GM12878 (cell line): ENCODE data around the gene CPNE5. TPM values are rescaled to one million over a fixed set of nuclear protein-coding genes. Genes with fewer than 3 reads are reported as not detected.

Experiments
- ATAC-seq: fragments of 200-7000 bp; cut with Tn5 transposase; 3 replicates; pipeline ENCODE4 v1.9.1; 2020; ENCODE audit warnings: mild to moderate bottlenecking, moderate library complexity
- BruUV-seq: library from RNA; stranded (reverse); fragments of 400-500 nt; replicated peaks from 2 replicates; lab custom pipeline; 2021; lab: Mats Ljungman, UMichigan
- CTCF ChIA-PET: fragments of 300-600 bp; sonication (Branson Sonifier 250); formaldehyde crosslinking; extraction: SDS; loops from one replicate; lab custom pipeline; 2021; ENCODE audit warnings: inconsistent platforms; lab: Yijun Ruan, JAX
- POLR2A ChIA-PET: fragments of 350-600 bp; formaldehyde crosslinking; extraction: SDS; loops from one replicate; lab custom pipeline; 2021; ENCODE audit warnings: inconsistent platforms; lab: Charles Lee
- RAD21 ChIA-PET: fragments of 300-600 bp; sonication (Branson Sonifier 250); formaldehyde crosslinking; loops from one replicate; lab custom pipeline; 2023; ENCODE audit warnings: antibody characterized with exemption; ENCODE audit not compliant: unreplicated experiment; lab: Charles Lee
- SMC1A ChIA-PET: fragments of 300-600 bp; sonication (Branson Sonifier 250); formaldehyde crosslinking; loops from one replicate; lab custom pipeline; 2023; ENCODE audit not compliant: unreplicated experiment, uncharacterized antibody; lab: Charles Lee
- DNase-seq: peaks from one replicate; pipeline ENCODE4 v3.0.0-alpha.2; 2011; ENCODE audit warnings: low read depth, low spot score
- FAIRE-seq: peaks from 3 replicates; lab custom pipeline; 2011; peaks lifted over from hg19 to GRCh38; lab: Jason Lieb, UNC
- H2AFZ ChIP-seq: 2 replicates; pipeline ENCODE4 v1.6.0; 2011; ENCODE audit warnings: low read depth, low read length, control low read depth; ENCODE audit not compliant: control insufficient read depth
- H3K27ac ChIP-seq: 2 replicates; pipeline ENCODE4 v1.5.1; 2011; ENCODE audit warnings: control low read depth; ENCODE audit not compliant: control insufficient read depth, insufficient read depth
- H3K27me3 ChIP-seq, 2 experiments: replicated peaks in 1 of 2; 2 replicates each; pipeline versions ENCODE4 v1.6.0 to v1.6.1; 2011; ENCODE audit warnings: low read length in 1 of 2; ENCODE audit not compliant: control insufficient read depth in 2 of 2, insufficient read depth in 2 of 2
- H3K36me3 ChIP-seq, 2 experiments: 2 replicates each; pipeline ENCODE4 v1.5.1; 2011; ENCODE audit warnings: low read length in 1 of 2; ENCODE audit not compliant: control insufficient read depth in 2 of 2, insufficient read depth in 2 of 2
- H3K4me1 ChIP-seq: 2 replicates; pipeline ENCODE4 v1.6.1; 2011; ENCODE audit warnings: mild to moderate bottlenecking, low read length, moderate library complexity, mixed read lengths; ENCODE audit not compliant: control insufficient read depth, insufficient read depth
- H3K4me2 ChIP-seq: 2 replicates; pipeline ENCODE4 v1.6.0; 2011; ENCODE audit warnings: control low read depth; ENCODE audit not compliant: control insufficient read depth, insufficient read depth
- H3K4me3 ChIP-seq: fragments of 200-600 bp; sonication (generic); 2 replicates; pipeline ENCODE4 v1.5.1; 2016
- H3K79me2 ChIP-seq: 2 replicates; pipeline ENCODE4 v1.6.0; 2011; ENCODE audit warnings: low read length; ENCODE audit not compliant: control insufficient read depth, insufficient read depth
- H3K9ac ChIP-seq: 2 replicates; pipeline ENCODE4 v1.8.0; 2011; ENCODE audit warnings: low read length, control low read depth, mixed read lengths; ENCODE audit not compliant: control insufficient read depth, insufficient read depth
- H3K9me3 ChIP-seq: replicated peaks from 3 replicates; pipeline ENCODE4 v1.5.1; 2011; ENCODE audit warnings: mild to moderate bottlenecking, low read length; ENCODE audit not compliant: control insufficient read depth, insufficient read depth
- H4K20me1 ChIP-seq: 2 replicates; pipeline ENCODE4 v1.6.0; 2011; ENCODE audit not compliant: control insufficient read depth, insufficient read depth
- CBX3 ChIP-seq: fragments of 200-600 bp; sonication (generic); IDR thresholded peaks from 2 replicates; pipeline ENCODE4 v1.6.1; 2016; ENCODE audit warnings: low read depth, borderline replicate concordance
- FOXM1 ChIP-seq: IDR thresholded peaks from 2 replicates; pipeline ENCODE4 v1.6.1; 2012; ENCODE audit warnings: low read depth, mild to moderate bottlenecking, inconsistent platforms, low read length, moderate library complexity
- GATAD2B ChIP-seq: fragments of 450-650 bp; conservative IDR thresholded peaks from 2 replicates; pipeline ENCODE4 v1.6.1; 2017; ENCODE audit warnings: low read depth, mild to moderate bottlenecking, moderate library complexity
- HDAC2 ChIP-seq: fragments of 200-600 bp; sonication (generic); IDR thresholded peaks from 2 replicates; pipeline ENCODE4 v1.6.1; 2017
- HDGF ChIP-seq: fragments of 450-650 bp; IDR thresholded peaks from 2 replicates; pipeline ENCODE4 v1.6.1; 2016; ENCODE audit warnings: antibody characterized with exemption
- IRF3 ChIP-seq: fragments of 450-650 bp; IDR thresholded peaks from 2 replicates; pipeline ENCODE4 v1.6.1; 2014; ENCODE audit warnings: mild to moderate bottlenecking
- LARP7 ChIP-seq: fragments of 450-650 bp; IDR thresholded peaks from 2 replicates; pipeline ENCODE4 v1.6.1; 2017; ENCODE audit warnings: mild to moderate bottlenecking
- MTA2 ChIP-seq: fragments of 450-650 bp; IDR thresholded peaks from 2 replicates; pipeline ENCODE4 v1.6.1; 2016; ENCODE audit warnings: low read depth, mild to moderate bottlenecking, moderate library complexity
- MTA3 ChIP-seq: IDR thresholded peaks from 2 replicates; pipeline ENCODE4 v1.6.1; 2012; ENCODE audit warnings: low read length, inconsistent platforms, borderline replicate concordance
- PML ChIP-seq: IDR thresholded peaks from 2 replicates; pipeline ENCODE4 v1.6.1; 2012; ENCODE audit warnings: low read length, inconsistent platforms
- RCOR1 ChIP-seq: conservative IDR thresholded peaks from 2 replicates; pipeline ENCODE4 v1.6.1; 2012; ENCODE audit warnings: low read depth, low read length, improper control_type of control experiment
- SMC3 ChIP-seq: IDR thresholded peaks from 2 replicates; pipeline ENCODE4 v1.6.1; 2011; ENCODE audit warnings: low read length, improper control_type of control experiment, borderline replicate concordance
- SREBF1 ChIP-seq: IDR thresholded peaks from 2 replicates; pipeline ENCODE4 v1.6.1; 2012; ENCODE audit warnings: mild to moderate bottlenecking, low read length
- ZNF207 ChIP-seq: fragments of 450-650 bp; IDR thresholded peaks from 2 replicates; pipeline ENCODE4 v1.6.1; 2014; ENCODE audit warnings: antibody characterized with exemption, mild to moderate bottlenecking, borderline replicate concordance
- ZNF217 ChIP-seq: fragments of 450-650 bp; IDR thresholded peaks from 2 replicates; pipeline ENCODE4 v1.6.1; 2017; ENCODE audit warnings: antibody characterized with exemption, mild to moderate bottlenecking
- WGBS: methylation state at CpG from one replicate; pipeline ENCODE4 v1.1.6; 2016; ENCODE audit warnings: low lambda C conversion rate; ENCODE audit not compliant: insufficient replicate concordance, insufficient coverage; ENCODE audit errors: missing lambda C conversion rate; 5-methylcytosine and 5-hydroxymethylcytosine counted together
- in situ Hi-C: fragments of 300-500 bp; cut with MboI; formaldehyde crosslinking; loops from 9 replicates; pipeline ENCODE4 v1.14.3; 2018; ENCODE audit warnings: mixed read lengths
- intact Hi-C: fragments of 100-400 bp; cut with micrococcal nuclease; formaldehyde crosslinking; loops from one replicate; pipeline ENCODE4 v1.14.2; 2022; ENCODE audit not compliant: unreplicated experiment
- polyA plus RNA-seq, 11 experiments: library from polyadenylated mRNA; depleted of rRNA in 4 of 11; unstranded in 6 of 11; stranded (reverse) in 5 of 11; fragments of >200 nt; fragmentation: Nextera tagmentation in 4 of 11; fragmentation: Illumina TruSeq in 1 of 11; extraction: Ambion mirVana in 4 of 11; extraction: Trizol in 1 of 11; gene quantifications; 1 replicate in 1 of 11; 2 replicates in 10 of 11; pipeline versions ENCODE4 v1.2.1 to v1.2.3, GENCODE V29; 2011 to 2016; ENCODE audit warnings: inconsistent platforms in 2 of 11, missing spikeins in 2 of 11, low read depth in 1 of 11
- total RNA-seq, 4 experiments: library from RNA; depleted of rRNA in 3 of 4; stranded (reverse); fragments of >200 nt in 3 of 4; fragmentation: Illumina TruSeq in 1 of 4; extraction: Trizol in 1 of 4; gene quantifications; 2 replicates each; pipeline versions ENCODE4 v1.2.1 to v1.2.3, GENCODE V29; 2013 to 2021

Gene CPNE5
- total and polyA plus RNA-seq, 10 of the 15 experiments (the other 5 are each of a cell fraction or from before 2014, with no cell fraction given), result 2.4 to 39.1 (median 18.2) TPM

DNA sequence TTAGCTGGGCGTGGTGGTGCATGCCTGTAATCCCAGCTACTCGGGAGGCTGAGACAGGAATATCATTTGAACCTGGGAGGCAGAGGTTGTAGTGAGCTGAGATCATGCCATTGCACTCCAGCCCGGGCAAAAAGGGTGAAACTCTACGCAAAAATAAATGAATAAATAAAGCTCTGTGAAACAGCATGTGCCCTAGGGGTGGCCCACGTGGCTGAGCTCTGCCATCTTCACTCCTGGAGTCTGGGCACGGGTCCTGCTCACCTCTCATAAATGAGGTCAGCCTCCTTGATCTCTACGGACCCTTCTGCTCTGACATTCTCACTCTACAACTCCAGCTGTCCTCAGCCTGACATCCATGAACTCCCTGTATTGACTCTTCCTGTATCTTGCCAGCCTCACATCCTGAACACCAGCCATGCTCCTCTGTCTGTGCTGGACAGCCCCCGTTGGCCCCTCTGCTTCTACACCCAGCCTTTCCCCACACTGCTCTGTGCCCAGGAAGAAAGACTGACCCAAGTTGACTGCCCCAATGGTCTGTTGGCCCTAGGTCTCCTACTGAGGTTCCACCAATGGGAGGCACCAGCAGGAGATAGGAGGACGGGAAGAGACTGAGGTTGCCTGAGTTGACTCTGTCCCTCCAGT lies 21.9 kb downstream of the CPNE5 start:
- H2AFZ ChIP-seq, result no peak overlapping the region
- POLR2A ChIA-PET, result no interaction called here
- FAIRE-seq (no peak), ATAC-seq (no peak), DNase-seq (no peak)
- CTCF ChIA-PET, result no interaction called here
- H3K4me2 ChIP-seq, result no peak overlapping the region
- H3K27me3 ChIP-seq, result no peaks in the 10 kb centered on the region; a peak in 1 of 4 replicates
- no peaks in the 10 kb centered on the region for H3K4me1 ChIP-seq
- 25% methylated on average over 9 of the region's 9 CpGs for WGBS
- no peaks in the 10 kb centered on the region for H3K79me2 ChIP-seq
- no peak overlapping the region for H3K27ac ChIP-seq
- H3K9ac ChIP-seq, result no peak overlapping the region
- in situ Hi-C loops, result no loop called here
- H4K20me1 ChIP-seq, result no peaks in the 10 kb centered on the region
- no peaks in the 10 kb centered on the region for H3K36me3 ChIP-seq
- H3K4me3 ChIP-seq, result no peak overlapping the region
- intact Hi-C loops, result no loop called here
- no peaks in the 10 kb centered on the region for H3K9me3 ChIP-seq
- TF ChIP-seq SMC3, result no peak
- TF ChIP-seq CBX3, result no peak
- TF ChIP-seq MTA2, result no peak
- TF ChIP-seq HDAC2, result no peak
- TF ChIP-seq ZNF217, result no peak
- no peak for TF ChIP-seq GATAD2B
- no peak for TF ChIP-seq LARP7
- no peak for TF ChIP-seq RCOR1
- no peak for TF ChIP-seq IRF3
- TF ChIP-seq SREBF1, result no peak
- no peak for TF ChIP-seq PML
- no peak for TF ChIP-seq ZNF207
- TF ChIP-seq FOXM1, result no peak
- no peak for TF ChIP-seq MTA3
- no peak for TF ChIP-seq HDGF
- SMC1A ChIA-PET, result no interaction called here
- no TSS peak for BruUV-seq
- RAD21 ChIA-PET, result no interaction called here
